MM.1S (cell line): ENCODE data around the gene PERCC1.

Experiments
- DNase-seq: peaks from one replicate; pipeline ENCODE4 v3.0.0-alpha.2; 2015
- H2AFZ ChIP-seq: fragments of 300-600 bp; sonication (generic); 2 replicates; pipeline ENCODE4 v1.6.0; 2016; ENCODE audit warnings: antibody characterized with exemption, low read length
- H3F3A ChIP-seq: fragments of 300-600 bp; sonication (generic); 2 replicates; pipeline ENCODE4 v1.6.1; 2016; ENCODE audit warnings: mild to moderate bottlenecking, antibody characterized with exemption, low read length, moderate library complexity, mixed read lengths; ENCODE audit not compliant: insufficient read depth
- H3K27ac ChIP-seq: fragments of 300-600 bp; sonication (generic); 2 replicates; pipeline ENCODE4 v1.5.1; 2016; ENCODE audit warnings: mild to moderate bottlenecking, low read length
- H3K27me3 ChIP-seq: fragments of 300-600 bp; sonication (generic); replicated peaks from 2 replicates; pipeline ENCODE4 v1.6.0; 2016; ENCODE audit warnings: low read length; ENCODE audit not compliant: insufficient read depth
- H3K36me3 ChIP-seq: fragments of 300-600 bp; sonication (generic); replicated peaks from 2 replicates; pipeline ENCODE4 v1.6.1; 2016; ENCODE audit warnings: mild to moderate bottlenecking, low read length, mixed read lengths; ENCODE audit not compliant: insufficient read depth
- H3K4me1 ChIP-seq: fragments of 300-600 bp; sonication (generic); 2 replicates; pipeline ENCODE4 v1.6.1; 2016; ENCODE audit warnings: low read length, mixed read lengths
- H3K4me2 ChIP-seq: fragments of 300-600 bp; sonication (generic); 2 replicates; pipeline ENCODE4 v1.6.0; 2016; ENCODE audit warnings: low read depth, low read length
- H3K4me3 ChIP-seq: fragments of 300-600 bp; sonication (generic); 2 replicates; pipeline ENCODE4 v1.5.1; 2016; ENCODE audit warnings: low read length, mixed read lengths
- H3K79me2 ChIP-seq: fragments of 300-600 bp; sonication (generic); 2 replicates; pipeline ENCODE4 v1.6.1; 2016; ENCODE audit warnings: mixed run types, low read length, mixed read lengths
- H3K9ac ChIP-seq: fragments of 300-600 bp; sonication (generic); 2 replicates; pipeline ENCODE4 v1.6.1; 2016; ENCODE audit warnings: low read length, mixed read lengths
- H3K9me2 ChIP-seq: fragments of 300-600 bp; sonication (generic); replicated peaks from 2 replicates; pipeline ENCODE4 v1.6.1; 2016; ENCODE audit warnings: mild to moderate bottlenecking, low read length, mixed read lengths; ENCODE audit not compliant: insufficient read depth
- H3K9me3 ChIP-seq: fragments of 300-600 bp; sonication (generic); replicated peaks from 2 replicates; pipeline ENCODE4 v1.6.1; 2016; ENCODE audit warnings: mild to moderate bottlenecking, low read length, mixed read lengths; ENCODE audit not compliant: insufficient read depth
- H4K20me1 ChIP-seq: fragments of 300-600 bp; sonication (generic); 2 replicates; pipeline ENCODE4 v1.6.1; 2016; ENCODE audit warnings: mild to moderate bottlenecking, low read length, moderate library complexity, mixed read lengths; ENCODE audit not compliant: insufficient read depth
- CTCF ChIP-seq: fragments of 300-600 bp; sonication (generic); IDR thresholded peaks from 2 replicates; pipeline ENCODE4 v1.5.1; 2016; ENCODE audit warnings: antibody characterized with exemption, low read length, mixed read lengths
- EZH2 ChIP-seq: fragments of 300-600 bp; sonication (generic); optimal IDR thresholded peaks from 2 replicates; pipeline ENCODE3; 2017; ENCODE audit warnings: low read depth, mild to moderate bottlenecking, antibody characterized with exemption, low read length, mixed read lengths
- EZH2phosphoT487 ChIP-seq: fragments of 300-600 bp; sonication (generic); IDR thresholded peaks from 2 replicates; pipeline ENCODE4 v1.6.1; 2018; ENCODE audit warnings: antibody characterized with exemption, low read length

Gene PERCC1

DNA sequence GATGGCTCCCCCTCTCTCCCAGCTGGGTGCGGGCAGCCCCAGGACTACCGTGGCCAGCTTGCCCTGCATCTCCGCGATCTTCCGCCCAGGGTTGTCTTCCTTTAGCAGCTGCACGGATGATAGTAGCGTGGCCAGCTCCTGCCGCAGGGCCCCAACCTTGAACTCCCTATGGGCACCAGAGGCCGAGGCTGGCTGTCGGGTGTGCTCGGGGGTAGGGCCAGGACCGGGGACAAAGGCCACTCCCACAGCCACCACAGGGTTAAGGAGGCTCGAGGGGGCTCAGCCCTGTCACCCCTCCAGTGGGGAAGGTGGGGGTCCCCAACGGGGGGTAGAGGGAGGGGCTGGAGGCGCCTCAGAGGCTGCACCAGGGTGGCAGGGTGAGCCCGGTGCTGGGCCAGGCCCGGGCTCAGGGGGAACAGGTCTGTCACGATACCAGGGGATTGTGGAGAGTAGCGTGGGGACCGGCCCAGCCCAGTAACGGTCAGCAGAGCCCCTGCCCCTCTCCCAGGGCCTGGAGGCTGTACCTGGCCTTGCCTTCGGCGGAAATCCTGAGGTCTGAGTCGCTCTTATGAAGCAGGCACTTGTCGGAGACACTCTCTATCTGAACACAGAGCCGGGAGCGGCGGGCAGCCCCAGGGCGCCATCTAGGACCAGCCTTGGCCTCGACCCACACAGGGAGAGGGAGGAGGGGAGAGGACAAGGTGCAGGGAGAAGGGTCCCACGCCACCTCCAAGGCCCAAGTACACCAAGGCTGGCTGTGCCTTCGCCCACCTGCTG, 5.2 kb downstream of the PERCC1 start:
- H3K4me2 ChIP-seq = no peak overlapping the region
- no peak overlapping the region for H3K9ac ChIP-seq
- H3K79me2 ChIP-seq = no peaks in the 10 kb centered on the region
- H4K20me1 ChIP-seq = no peaks in the 10 kb centered on the region
- no peaks in the 10 kb centered on the region for H3F3A ChIP-seq
- H2AFZ ChIP-seq = no peak overlapping the region
- H3K4me1 ChIP-seq = no peaks in the 10 kb centered on the region
- H3K9me3 ChIP-seq = no peaks in the 10 kb centered on the region
- no peaks in the 10 kb centered on the region for H3K9me2 ChIP-seq
- no peak overlapping the region for H3K4me3 ChIP-seq
- peaks cover 82% of the 10 kb centered on the region for H3K27me3 ChIP-seq
- H3K36me3 ChIP-seq = no peaks in the 10 kb centered on the region
- TF ChIP-seq EZH2phosphoT487 (no peak), CTCF (no peak), EZH2 (no peak)
- no peak overlapping the region for H3K27ac ChIP-seq
- no peak for DNase-seq

- H3K9me3 ChIP-seq = no peaks in the 10 kb centered on the region
- no peaks in the 10 kb centered on the region for H3K4me1 ChIP-seq
- peaks cover 79% of the 10 kb centered on the region for H3K27me3 ChIP-seq
- no peak overlapping the region for H2AFZ ChIP-seq
- no peak overlapping the region for H3K9ac ChIP-seq
- H3F3A ChIP-seq = no peaks in the 10 kb centered on the region
- no peaks in the 10 kb centered on the region for H4K20me1 ChIP-seq
- H3K9me2 ChIP-seq = no peaks in the 10 kb centered on the region
- H3K79me2 ChIP-seq = no peaks in the 10 kb centered on the region
- TF ChIP-seq EZH2phosphoT487 (no peak), EZH2 (no peak), CTCF (no peak)
- H3K27ac ChIP-seq = no peak overlapping the region
- H3K4me3 ChIP-seq = no peak overlapping the region
- H3K36me3 ChIP-seq = no peaks in the 10 kb centered on the region
- no peak overlapping the region for H3K4me2 ChIP-seq
- DNase-seq = no peak
These were observed 6.0 kb downstream of the PERCC1 start for GRCh38 chr16:1436731-1437355.

DNA sequence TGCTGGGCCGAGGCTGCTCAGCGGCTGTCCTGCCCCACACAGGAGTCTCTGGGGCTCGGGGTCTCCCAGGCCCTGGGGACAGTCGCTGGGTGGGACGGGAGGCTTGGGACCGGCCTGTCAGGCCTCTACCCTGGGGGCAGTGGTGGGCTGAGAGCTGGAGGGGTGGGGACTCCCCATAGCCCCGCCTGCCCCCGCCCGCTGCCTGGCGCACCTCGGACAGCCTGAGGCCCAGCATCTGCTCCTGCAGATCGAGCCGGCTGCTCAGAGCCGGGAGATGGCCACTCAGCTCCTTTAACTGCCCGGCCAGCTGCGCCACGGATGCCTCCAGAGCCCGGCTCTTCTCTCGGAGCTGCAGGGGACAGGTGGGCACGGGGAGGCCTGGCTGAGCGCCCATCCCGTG, 6.7 kb downstream of the PERCC1 start:
- no peak overlapping the region for H3K4me2 ChIP-seq
- H3K9ac ChIP-seq = no peak overlapping the region
- H3K36me3 ChIP-seq = no peaks in the 10 kb centered on the region
- no peak for TF ChIP-seq EZH2phosphoT487
- no peak for TF ChIP-seq CTCF
- no peak for TF ChIP-seq EZH2
- H3K27ac ChIP-seq = no peak overlapping the region
- no peaks in the 10 kb centered on the region for H3K9me2 ChIP-seq
- no peaks in the 10 kb centered on the region for H3K4me1 ChIP-seq
- no peak overlapping the region for H3K4me3 ChIP-seq
- H4K20me1 ChIP-seq = no peaks in the 10 kb centered on the region
- no peak for DNase-seq
- H3F3A ChIP-seq = no peaks in the 10 kb centered on the region
- no peaks in the 10 kb centered on the region for H3K79me2 ChIP-seq
- peaks cover 71% of the 10 kb centered on the region for H3K27me3 ChIP-seq
- no peak overlapping the region for H2AFZ ChIP-seq
- H3K9me3 ChIP-seq = no peaks in the 10 kb centered on the region
